Measurements from ENCODE around the gene GRM1. TPM values are rescaled to one million over a fixed set of nuclear protein-coding genes. Genes with fewer than 3 reads are reported as not detected.

GRM1 gene
- total and polyA plus RNA-seq, 3 donors from 2014 or later = 1.3 to 5.6 (median 2.0) TPM

DNA sequence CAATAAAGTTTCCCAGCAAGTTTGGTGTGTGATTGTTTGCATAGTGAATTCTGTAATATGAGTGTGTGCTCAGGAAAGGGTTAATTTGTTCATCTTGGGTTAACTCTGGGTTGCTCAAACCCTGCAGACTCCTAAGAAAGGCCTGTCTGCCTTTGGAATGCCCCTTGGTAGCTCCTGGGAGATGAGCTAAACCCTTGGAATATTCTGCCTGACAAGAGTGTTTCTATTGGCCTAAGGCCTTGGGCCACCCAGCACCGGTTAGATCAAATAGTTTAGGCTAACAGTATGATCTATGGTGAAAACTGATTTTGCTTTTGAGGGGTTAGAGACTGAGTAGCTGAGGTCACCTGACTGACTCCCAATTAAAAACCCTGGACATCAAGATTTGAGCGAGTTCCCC lies 248.3 kb downstream of the GRM1 start:
- Histone ChIP-seq H3K4me3 (no peak overlapping the region), H3K27ac (no peak overlapping the region), H3K27me3 (no peaks in the 10 kb centered on the region), H3K36me3 (ENCODE audit: low read depth, missing control alignments) (no peaks in the 10 kb centered on the region), H3K9me3 (no peaks in the 10 kb centered on the region), H3K4me1 (no peaks in the 10 kb centered on the region)
- TF ChIP-seq POLR2A (IDR thresholded peaks at IDR 0.05) (no peak), CTCF (IDR thresholded peaks at IDR 0.05) (no peak)
- WGBS, 2 donors = 68 to 77% methylated on average over 2 of the region's 2 CpGs
- intact Hi-C loops (cut with DNase I; ENCODE audit: low total_unique reads) = no loop called here
- no peak for DNase-seq

GRCh38 chr6:146281651-146282362 lies 252.9 kb downstream of the GRM1 start:
- Histone ChIP-seq H3K4me1 (no peaks in the 10 kb centered on the region), H3K4me3 (no peak overlapping the region), H3K27ac (no peak overlapping the region), H3K27me3 (no peaks in the 10 kb centered on the region), H3K36me3 (ENCODE audit: low read depth, missing control alignments) (no peaks in the 10 kb centered on the region), H3K9me3 (no peaks in the 10 kb centered on the region)
- DNase-seq = no peak
- intact Hi-C loops (cut with DNase I; ENCODE audit: low total_unique reads) = no loop called here
- TF ChIP-seq POLR2A (IDR thresholded peaks at IDR 0.05) (no peak), CTCF (IDR thresholded peaks at IDR 0.05) (no peak)

DNA sequence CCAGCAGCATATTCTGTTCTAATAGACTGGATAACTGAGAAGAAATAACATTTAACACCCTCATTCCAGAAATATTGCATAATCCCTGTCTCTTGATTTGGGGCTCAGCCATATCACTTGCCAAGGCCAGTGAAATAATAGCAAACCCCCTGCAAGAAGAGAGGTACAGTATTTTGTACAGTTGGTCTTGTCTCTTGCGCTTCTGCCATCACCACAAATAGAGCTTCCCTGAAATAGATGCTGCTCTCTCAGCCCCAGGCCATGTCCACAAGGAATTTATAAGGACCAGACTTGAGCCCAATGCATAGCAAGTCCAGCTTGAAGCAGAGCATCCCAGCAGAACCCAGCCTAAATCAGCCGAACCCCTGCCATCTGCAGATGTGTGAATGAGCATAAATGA lies 254.0 kb downstream of the GRM1 start:
- intact Hi-C loops (cut with DNase I; ENCODE audit: low total_unique reads) = no loop called here
- Histone ChIP-seq H3K4me3 (no peak overlapping the region), H3K36me3 (ENCODE audit: low read depth, missing control alignments) (no peaks in the 10 kb centered on the region), H3K9me3 (no peaks in the 10 kb centered on the region), H3K27me3 (no peaks in the 10 kb centered on the region), H3K4me1 (no peaks in the 10 kb centered on the region), H3K27ac (no peak overlapping the region)
- DNase-seq = no peak
- no peak for TF ChIP-seq CTCF (IDR thresholded peaks at IDR 0.05)
- TF ChIP-seq POLR2A (IDR thresholded peaks at IDR 0.05) = no peak
- WGBS, 2 donors = 88 to 93% methylated on average over 2 of the region's 2 CpGs

- intact Hi-C loops (cut with DNase I; ENCODE audit: low total_unique reads) = no loop called here
- Histone ChIP-seq H3K9me3 (no peaks in the 10 kb centered on the region), H3K4me3 (no peak overlapping the region), H3K36me3 (ENCODE audit: low read depth, missing control alignments) (no peaks in the 10 kb centered on the region), H3K27me3 (no peaks in the 10 kb centered on the region), H3K4me1 (no peaks in the 10 kb centered on the region), H3K27ac (no peak overlapping the region)
- TF ChIP-seq POLR2A (IDR thresholded peaks at IDR 0.05) (no peak), CTCF (IDR thresholded peaks at IDR 0.05) (no peak)
- no peak for DNase-seq
- WGBS, 2 donors = 83 to 90% methylated on average over 2 of the region's 2 CpGs
Observed at GRCh38 chr6:146284311-146284710, 255.4 kb downstream of the GRM1 start.

GRCh38 chr6:146286961-146287360 lies 258.1 kb downstream of the GRM1 start:
- Histone ChIP-seq H3K4me3 (no peak overlapping the region), H3K9me3 (no peaks in the 10 kb centered on the region), H3K27me3 (no peaks in the 10 kb centered on the region), H3K27ac (no peak overlapping the region), H3K4me1 (no peaks in the 10 kb centered on the region), H3K36me3 (ENCODE audit: low read depth, missing control alignments) (no peaks in the 10 kb centered on the region)
- TF ChIP-seq POLR2A (IDR thresholded peaks at IDR 0.05) (no peak), CTCF (IDR thresholded peaks at IDR 0.05) (no peak)
- no peak for DNase-seq
- intact Hi-C loops (cut with DNase I; ENCODE audit: low total_unique reads) = no loop called here
- 24 to 37% methylated on average over 3 of the region's 3 CpGs for WGBS, 2 donors
